GM21360 (cell line): Measurements from ENCODE around the gene PRTFDC1.
"Not testable (repeated sequence)": the region's sequence is repeated elsewhere in the genome, so short reads cannot be mapped to it uniquely, and the experiment has no call there.

ENCODE experiments used
- ATAC-seq: cut with Tn5 transposase; IDR thresholded peaks from one replicate; pipeline ENCODE4 v1.9.1; 2021; ENCODE audit warnings: mild to moderate bottlenecking, moderate library complexity; ENCODE audit not compliant: unreplicated experiment

The PRTFDC1 gene, protein sequence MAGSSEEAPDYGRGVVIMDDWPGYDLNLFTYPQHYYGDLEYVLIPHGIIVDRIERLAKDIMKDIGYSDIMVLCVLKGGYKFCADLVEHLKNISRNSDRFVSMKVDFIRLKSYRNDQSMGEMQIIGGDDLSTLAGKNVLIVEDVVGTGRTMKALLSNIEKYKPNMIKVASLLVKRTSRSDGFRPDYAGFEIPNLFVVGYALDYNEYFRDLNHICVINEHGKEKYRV

DNA sequence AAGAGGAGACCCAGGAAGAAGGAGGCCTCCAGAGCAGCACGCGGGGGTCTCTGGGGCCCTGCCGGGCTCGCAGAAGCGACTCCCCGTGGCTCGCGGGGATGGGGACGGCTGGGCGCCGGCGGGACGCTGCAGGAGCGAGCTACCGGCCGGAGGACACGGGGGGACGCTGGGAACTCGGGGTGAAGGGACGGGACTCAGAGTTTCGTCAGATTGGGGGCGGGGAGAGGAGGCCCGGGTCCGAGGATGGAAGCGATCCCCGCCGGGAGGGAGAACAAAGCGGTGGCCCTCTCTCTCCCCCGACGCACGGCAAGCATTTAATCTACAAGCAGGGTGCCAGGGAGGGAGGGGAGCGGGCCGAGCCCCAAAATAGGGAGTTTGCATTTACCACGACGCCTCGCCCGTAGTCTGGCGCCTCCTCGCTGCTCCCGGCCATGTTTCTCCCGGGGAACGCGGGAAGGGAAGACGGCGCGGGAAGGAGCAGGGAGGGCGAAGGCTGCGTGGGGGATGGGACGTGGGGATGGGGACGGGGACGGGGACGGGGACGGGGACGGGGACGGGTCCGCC is at the start of gene PRTFDC1:
TSS of gene PRTFDC1 (minus strand) at position 464 of the 564 bp plus-strand sequence. CDS start at position 433, 31 bp downstream.
- ATAC-seq = no peak

DNA sequence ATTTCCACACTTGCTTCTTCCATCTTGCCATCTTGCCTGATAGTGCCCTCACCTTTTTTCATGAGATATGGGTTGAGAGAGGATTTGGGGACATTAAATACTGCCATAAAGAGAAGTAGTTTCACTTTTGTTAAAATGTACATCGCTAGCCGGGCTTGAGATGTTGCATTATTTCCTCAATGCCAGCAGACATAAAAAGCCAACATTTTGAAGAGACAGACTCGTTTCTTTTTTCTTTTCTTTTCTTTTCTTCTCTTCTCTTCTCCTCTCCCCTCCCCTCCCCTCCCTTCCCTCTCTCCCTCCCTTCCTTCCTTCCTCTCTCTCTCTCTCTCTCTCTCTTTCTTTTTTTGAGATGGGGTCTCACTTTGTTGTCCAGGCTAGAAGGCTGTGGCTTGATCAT is 45.6 kb upstream of the PRTFDC1 start:
- ATAC-seq = no peak

DNA sequence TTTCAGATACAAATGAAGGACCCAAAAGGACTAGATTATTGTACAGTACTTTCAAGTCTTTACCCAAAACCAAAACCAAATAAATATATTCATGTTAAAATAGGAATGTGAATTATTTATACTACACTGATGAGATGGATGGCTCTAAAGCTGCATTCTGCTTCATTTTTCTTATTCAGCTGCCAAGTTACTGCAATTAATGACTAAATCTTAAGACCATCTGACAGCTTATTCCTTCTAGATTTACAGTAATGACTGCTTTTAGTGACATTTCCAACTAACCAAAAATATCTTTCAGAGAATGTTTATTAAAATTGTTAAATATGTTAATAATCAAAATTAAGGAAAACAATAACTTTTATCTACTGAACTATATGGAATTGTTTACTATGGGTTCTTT is 42.7 kb upstream of the PRTFDC1 start:
- no peak for ATAC-seq

DNA sequence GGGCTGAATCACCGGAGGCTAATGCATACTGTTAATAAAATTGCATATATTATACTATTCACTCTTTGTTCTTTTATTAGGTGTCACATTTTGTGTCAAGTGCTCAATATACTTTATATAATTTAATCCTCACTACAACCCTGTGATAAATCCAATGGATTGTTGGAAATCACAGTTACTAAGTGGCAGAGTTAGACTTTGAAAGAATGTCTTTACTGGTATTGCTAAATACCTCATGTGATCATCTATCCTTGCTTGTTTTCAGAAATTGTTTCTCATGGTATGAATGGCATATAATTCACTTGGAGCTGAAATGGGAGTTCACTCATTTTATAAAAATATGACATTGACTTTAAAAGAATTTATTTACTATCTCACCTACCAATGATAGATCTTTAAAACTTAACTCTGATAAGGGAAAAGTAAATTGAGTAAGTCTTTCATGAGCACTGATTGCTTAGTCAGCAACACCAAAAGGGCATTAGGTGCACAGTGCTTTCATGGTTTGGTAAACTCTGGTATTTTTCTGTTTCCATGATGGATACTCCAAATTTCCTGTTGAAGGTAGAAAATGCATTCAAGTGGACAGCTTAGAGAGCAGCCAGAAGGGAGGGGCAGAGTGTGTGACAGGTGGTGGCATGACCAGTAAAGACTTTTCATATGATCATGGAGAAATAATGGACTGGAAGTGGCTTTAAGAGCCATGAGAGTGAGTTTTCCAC is 41.0 kb upstream of the PRTFDC1 start:
- ATAC-seq = no peak

DNA sequence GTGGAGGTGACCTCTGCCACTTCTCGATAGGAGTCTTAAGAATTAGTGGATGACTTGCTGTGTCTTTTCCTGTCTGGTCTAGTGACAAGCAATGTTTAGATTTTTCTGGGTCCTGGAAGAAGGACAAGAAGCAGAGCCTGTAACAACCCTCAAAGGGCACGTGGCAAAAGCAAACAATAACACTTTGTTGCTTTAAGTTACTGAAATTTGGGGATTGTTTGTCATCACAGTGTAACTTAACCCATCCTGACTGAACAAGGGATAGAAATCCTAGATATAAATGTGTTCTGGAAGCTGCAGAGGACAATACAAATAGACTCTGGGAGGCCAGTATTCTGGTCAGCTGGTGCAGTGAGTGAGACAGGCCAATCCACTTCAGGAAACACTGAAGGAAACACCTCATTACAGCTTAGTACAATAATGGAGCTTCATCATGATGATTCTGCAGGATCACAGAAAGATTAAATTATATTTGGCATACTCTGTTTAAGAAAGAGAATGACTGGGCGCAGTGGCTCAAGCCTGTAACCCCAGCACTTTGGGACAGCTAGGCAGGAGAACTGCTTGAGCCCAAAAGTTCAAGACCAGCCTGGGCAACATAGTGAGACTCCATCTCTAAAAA is 40.2 kb upstream of the PRTFDC1 start:
- ATAC-seq = no peak

DNA sequence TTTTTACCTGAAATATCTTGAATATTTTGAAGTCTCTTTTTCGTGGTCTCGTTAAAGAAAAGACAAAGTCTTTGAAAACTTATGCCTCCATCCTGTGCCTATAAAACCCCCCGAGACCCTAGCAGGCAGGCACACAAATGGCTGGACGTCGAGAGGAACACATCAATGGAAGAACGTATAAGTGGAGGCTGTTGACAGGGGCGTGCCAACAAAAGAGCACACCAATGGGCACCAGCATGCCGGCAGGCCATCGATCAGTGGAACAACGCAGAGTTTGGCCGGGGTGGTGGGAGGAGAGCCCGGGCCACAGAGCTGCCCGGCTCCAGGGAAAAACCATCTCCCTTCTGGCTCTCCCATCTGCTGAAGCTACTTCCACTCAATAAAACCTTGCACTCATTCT is 38.9 kb upstream of the PRTFDC1 start:
- ATAC-seq = no peak

DNA sequence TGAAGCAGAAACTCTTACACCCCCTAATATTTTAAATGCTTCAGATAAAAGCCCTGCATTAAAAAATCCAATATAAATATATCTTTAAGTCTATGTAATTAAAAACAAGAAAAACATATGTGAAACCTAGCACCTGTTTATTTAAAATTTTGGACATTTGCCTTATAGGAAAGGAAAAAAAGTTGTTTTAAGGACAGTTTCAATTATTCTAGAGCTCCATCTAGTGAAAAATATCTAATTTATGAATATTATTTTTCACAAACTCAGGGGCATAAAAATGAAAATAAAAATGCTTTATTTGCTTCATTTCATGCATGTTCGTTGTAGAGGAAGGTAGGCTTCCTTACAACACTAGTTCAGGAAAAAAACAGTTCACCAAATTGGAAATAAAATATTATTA is 37.5 kb upstream of the PRTFDC1 start:
- ATAC-seq = no peak

DNA sequence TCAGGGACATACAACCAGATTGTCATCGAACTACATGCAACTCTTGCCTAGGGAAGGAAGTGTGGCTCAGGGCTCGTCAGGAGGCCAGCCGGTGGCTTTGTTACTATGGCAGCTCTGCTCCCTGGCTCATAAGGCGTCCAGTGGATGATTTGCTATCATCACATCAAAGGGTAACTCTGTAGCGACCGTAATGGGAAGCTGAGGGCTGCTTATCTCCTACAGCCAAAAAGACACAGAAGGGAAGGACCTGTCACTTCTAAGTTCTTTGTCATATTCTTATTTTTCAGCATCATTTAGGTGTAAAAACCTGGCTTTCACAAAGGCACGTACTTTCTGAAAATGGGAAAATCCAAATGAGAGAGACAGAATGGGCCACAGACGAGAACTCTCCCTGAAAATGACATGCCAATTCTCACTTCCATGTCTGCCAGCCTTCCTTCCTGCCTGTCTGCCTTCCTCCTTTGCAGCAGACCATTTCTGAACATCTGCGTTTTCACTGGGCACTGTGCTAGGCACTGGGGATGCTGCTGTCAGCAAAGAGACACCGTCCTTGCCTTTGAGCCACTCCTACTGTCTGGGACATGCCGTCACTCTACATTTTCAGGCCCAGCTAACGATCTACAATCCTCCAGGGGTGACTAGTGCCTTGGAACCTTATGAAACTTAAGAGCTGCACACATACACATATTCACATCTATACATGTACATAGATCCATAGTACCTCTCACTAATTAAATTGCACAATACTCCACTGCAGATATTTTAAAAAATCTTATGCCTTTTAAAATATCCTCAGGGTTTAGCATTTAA is 36.6 kb upstream of the PRTFDC1 start:
- no peak for ATAC-seq

DNA sequence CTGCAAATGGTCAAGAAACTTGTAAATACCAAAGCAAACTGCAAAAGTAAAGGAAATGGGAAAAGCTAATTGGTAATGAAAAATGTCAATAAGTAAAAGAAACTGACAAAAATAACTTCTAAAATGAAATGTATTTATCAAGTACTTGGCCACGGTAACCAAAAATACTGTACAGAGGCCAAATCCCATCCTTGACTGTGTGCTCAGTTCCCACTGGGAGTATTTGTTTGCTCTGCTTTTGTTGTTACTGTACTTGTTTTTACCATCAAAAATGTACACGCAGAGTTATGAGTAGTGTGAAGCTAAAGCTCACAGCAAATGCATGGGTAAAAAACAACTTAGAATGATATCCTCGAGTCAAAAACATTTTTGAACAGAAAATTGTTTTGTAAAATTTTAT is 32.5 kb upstream of the PRTFDC1 start:
- ATAC-seq = no peak

DNA sequence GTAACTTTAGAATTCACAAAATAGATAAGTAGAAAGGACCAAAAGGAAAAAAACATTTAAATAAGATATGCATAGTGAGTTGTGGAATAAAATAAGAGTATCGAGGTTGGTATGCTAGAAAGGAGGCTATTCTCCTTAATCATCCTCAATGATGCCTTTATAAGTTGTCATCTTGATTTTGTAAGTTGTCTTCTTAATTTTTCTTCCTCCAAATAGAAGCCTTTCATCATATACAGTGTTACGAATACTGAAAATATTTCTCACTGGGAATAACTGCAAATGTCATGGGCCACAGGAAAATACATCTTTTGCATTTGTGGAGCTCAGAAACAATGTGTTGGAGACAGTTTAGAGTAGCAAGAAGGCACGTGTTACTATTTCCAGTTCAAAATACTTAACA is 31.5 kb upstream of the PRTFDC1 start:
- no peak for ATAC-seq

DNA sequence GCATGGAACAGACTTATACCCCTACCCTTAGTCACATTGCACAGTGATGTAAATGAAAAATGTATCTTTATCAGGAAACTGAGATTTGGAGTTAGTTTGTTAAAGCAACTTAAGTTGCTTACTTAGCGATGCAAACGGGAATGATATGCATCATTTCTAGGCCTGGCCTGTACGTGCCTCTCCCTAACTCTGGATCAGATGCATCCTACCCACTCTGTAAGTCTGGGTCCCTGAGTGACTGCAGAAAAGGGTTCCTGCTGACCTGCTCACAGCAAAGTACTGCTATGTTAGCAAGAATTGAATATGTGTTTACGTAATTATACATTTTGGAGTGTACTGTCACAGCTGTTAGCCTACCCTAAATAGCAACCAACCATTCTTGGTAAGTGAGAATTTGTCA is 30.7 kb upstream of the PRTFDC1 start:
- ATAC-seq = no peak

DNA sequence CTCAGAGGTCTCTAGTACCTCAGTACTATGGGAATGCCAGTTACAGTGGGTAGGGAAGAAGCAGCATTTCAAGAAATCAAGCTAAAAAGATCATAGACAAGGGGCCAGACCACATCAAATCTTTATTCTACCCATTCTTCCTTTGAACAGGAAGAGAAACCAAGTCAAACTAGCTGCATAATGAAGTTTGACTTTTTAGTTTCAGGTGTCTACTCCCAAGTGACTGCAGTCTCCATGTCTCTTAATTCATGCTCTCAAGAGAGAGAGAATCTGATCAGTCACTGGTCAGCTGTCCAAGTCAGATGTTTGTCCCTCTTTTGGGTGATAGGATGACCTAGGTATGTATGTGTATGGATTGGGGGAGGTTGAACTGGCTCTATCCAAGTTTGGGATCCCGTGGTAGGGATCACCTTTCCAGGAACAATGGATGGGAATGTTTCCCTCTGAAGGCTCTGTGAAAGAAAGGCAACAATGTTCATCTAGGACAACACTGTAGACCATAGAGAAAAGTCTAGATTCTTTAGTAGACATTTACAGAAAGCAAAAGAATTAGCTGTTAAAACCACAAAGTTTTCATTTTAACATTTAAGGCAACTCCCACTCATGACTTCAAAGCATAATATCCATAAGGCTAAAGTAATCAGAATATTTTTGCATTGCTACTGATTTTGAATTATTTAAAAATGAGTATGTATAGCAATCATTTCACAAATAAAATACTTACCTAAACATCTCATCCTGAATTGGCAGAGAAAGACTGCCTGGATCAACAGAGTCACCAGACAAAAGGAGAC is 30.1 kb upstream of the PRTFDC1 start:
- ATAC-seq = peak; percentile 49

DNA sequence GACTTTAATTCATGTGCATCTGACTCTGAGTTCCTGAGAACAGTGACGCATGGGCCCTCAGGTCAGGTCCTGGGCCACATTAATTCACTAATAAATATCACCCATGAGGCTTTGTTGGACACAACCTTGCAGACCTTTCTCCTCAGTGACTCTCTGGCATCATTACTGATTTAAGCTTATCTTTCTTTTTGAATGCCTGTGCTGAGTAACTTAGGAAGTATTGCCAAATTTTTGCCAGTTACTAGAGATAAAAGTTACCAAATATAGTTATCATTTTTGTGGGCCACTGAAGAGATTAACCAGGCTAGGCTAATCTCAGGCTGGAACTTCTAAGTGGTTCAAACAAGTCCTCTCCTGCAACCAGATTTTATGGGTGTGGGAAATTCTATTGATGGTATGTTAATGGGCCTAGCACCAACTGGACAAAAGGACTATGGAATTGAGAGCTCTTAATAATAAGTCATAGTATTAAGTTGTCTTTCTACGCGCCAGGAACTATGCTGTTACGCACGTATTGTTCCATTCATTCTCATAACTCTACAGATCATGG is 28.8 kb upstream of the PRTFDC1 start:
- ATAC-seq = no peak

DNA sequence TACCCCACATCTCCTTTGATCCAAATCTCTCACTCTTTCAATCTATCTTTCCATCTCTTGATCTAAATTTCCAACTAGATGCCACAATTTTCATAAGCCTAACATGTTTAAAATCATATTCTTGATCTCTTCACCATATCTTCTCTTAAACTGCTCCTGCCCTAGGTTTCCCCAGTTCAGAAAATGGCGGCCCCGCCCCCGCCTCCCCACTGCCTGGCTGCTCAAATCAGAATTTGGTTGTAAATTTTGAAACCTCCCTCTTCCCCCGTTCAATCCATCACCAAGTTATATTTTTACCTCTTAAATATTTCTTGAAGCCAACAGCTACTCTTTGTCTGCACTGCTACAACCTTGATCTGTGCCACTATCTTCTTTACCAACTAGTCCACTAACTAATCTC is 27.3 kb upstream of the PRTFDC1 start:
- no peak for ATAC-seq

DNA sequence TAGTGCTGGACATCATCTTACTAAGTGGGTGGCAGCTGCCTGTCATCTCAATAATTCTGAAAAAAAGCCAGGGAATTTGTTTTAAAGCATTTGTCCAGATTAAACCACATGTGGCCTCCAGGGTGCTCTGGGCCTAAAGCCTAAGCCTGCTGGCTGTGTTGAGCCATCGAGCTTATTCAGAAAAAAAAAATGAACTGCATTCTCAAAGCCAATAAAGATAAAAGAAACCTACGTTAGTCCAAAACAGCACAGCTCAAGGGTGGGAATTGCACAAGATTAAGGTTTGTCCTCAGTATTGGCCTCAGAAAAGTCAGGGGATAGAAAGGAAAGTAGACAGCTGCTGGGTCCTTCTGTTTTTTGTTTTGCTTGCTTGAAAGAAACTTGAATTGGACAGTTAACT is 22.6 kb upstream of the PRTFDC1 start:
- ATAC-seq = no peak

DNA sequence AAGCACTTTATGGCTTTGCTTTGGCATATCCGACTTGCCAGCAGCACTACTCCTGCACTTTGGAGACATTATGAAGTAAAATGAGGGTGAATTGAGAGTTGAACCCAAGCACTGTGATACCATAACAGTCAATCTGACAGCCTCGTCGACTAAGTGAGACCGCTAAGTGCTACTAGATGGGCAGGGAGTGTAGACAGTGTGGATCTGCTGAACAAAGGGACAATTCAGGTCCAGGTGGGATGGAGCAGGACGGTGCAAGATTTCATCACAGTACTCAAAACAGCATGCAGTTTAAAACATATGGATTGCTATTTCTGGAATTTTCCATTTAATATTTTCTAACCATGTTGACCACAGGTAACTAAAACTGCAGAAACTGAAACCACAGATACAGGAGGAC is 20.8 kb upstream of the PRTFDC1 start:
- ATAC-seq = no peak

DNA sequence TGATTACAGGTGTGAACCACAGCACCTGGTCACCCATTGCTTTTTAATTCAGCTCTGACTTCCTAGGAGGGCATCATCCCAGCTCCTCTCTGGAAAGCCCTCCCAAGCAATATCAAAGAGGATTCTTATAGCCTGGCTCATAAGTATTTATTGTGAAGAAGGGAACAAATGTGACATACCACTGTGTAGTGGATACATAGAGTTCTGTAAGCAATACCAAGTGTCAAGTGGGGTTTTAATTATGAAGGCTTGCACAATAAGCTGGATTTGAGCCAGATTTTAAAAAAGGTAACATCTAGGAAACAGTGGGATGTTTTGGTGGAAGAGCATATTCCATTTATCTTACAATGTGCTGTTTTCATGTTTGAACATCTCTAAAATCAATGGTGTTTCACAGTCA is 19.0 kb upstream of the PRTFDC1 start:
- no peak for ATAC-seq

DNA sequence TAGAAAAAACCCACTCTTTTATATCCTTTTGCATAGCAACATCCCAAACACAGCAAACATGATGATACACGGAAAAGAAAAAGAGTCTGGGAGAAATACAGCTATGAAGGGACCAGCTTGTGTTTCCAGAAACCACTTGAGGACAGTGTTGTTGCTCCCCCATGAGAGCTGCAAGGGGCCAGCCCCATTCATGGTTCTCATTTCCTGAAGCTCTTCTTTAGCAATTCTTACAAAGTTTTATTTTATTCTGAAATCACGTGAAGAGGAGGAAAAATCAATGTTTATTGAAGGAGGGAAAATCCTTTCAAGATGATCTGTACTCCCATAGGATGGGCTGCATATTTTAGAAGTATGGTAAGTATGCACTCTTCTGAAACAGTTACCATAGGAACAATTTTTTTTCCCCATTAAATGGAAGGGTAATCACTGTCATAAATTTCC is 17.5 kb upstream of the PRTFDC1 start:
- no peak for ATAC-seq

DNA sequence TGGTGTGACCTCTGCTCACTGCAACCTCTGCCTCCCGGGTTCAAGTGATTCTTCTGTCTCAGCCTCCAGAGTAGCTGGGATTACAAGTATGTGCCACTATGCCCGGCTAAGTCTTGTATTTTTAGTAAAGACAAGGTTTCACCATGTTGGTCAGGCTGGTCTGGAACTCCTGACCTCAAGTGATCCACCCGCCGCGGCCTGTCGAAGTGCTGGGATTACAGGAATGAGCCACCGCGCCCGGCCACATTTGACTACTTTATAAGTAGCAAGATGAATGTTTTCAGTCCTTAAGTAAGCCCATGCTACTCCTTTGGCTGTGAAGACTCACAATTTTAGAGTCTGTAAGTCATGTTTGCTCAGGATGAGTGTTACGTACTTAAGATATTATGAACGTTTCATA is 16.5 kb upstream of the PRTFDC1 start:
- ATAC-seq = not testable (repeated sequence)

DNA sequence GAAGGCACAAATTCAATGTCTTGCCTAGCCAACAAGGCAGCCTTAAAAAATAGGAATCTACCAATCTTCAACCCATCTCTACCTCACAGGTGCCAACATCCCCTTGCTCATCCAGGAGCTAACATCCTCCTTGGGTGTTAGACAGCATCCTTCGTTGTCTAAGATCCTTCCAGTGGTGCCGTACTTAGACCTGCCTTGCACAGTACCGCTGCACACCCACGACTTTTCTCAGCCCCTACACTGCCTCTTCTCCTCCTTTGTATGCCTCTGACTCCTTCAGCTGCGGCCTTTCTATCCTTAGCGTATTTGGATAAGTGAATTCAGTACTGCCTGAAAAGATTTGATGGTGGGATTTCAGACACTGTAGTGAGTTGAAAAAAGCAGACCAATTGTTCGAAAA is 15.9 kb upstream of the PRTFDC1 start:
- ATAC-seq = no peak
